G401.6 (cell line): ENCODE results near the gene ADARB1.
"Not testable (repeated sequence)": the region's sequence is repeated elsewhere in the genome, so short reads cannot be mapped to it uniquely, and the experiment has no call there.

Experiments used
- FAIRE-seq: peaks from 2 replicates; lab custom pipeline; 2012; peaks lifted over from hg19 to GRCh38; lab: Jason Lieb, UNC

Gene ADARB1

DNA sequence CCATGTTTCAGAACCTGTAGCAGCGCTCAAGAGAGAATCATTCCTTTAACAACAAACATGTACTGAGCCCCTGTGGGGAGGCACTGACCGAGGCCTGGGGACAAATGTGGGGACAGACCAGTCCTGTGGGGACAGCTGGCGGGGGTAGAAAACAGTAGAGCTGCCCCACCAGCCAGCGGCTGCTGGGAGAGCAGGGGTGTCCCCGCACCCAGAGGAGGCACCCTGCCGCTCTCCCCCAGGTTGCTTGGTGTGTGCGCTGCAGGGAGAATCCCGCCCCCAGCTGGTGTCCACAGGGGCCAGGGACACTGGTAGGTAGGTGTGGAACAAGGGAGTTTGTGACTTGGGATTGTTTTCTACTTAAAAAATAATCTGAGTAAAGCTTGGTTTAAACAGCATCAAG lies 62.1 kb downstream of the ADARB1 start:
- FAIRE-seq: no peak

DNA sequence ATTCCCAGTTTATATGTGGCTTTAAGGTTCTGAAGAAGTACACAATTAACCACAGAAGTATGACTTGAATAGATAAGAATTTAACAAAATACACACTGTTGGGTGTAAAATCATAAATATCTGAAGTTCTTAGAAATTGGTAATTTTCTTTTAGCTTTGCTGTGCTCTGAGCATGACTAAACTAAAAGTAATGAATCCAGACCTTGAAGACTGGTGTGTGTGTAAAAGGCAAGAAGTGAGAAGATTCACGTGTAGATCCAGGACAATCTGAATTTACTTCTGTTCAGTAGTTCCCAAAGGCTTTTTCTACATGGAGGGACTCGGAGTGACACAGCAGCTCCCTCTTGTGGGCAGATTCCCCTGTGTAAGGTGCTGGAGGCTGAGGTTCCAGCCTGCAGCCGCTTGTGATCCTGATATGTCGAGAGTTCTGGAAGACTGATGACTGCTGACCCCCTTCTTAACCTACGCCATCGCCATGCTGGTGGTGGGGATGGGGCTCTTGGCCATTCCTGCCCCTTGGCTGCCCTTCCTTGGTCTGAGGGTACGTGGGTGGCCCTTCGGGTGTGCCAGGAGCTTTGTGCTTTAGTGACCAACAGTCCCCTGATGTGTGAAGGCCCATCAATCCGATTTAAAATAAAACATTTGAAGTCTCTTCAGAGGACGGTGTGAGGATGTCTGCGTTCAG lies 62.7 kb downstream of the ADARB1 start:
- peak; percentile 90 for FAIRE-seq

DNA sequence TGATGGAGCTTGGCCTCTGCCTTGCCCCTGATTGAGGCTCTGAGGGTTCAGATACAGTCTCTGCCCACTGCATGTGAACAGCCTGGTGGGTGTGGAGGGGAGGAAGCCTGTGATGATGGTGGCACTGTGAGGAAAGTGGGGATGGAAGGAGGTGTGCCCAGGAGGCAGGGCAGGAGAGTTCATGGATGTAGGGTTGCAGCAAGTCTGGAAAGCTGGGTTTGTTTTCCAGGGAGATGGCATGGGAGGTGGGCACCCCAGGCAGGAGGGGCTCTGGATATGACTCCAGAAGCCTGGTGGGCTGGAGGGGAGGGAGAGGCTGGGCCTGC lies 63.2 kb downstream of the ADARB1 start:
- FAIRE-seq: no peak

DNA sequence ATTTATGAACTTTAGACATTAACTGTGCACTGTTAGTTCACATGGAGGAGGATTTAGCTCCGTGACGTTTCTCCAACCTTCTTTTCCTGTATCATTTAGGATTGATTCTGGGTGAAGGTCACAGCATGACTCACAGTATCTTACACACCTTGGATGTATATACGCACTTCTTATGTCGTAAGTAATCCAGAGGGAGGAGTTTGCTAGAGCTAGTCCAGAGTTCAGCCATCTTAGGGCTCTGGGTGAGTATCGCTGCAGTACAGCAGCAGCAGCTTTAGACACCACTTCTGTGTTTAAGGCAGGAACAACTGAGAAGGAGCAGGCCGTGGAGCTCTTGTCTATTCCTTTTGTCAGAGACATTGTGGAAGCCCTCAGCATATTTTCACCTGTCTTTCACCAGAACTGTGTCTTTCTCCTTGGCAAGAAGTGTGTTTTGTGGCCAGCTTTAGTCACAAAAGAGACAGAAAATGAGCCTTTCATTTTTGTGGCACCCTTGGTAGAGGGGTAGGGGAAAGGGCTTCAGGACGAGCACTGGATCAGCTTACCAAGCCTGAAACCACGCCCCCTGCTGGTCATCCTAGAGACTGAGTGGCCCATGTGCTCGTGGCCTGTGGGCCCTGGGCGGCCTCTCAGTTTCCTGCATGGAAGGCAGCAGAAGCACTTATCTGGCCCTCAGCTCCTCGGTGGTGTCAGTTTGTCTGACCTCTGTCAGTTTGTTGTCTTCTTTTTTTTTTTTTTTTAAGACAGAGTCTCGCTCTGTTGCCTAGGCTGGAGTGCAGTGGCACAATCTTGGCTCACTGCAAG lies 64.0 kb downstream of the ADARB1 start:
- FAIRE-seq: no peak

DNA sequence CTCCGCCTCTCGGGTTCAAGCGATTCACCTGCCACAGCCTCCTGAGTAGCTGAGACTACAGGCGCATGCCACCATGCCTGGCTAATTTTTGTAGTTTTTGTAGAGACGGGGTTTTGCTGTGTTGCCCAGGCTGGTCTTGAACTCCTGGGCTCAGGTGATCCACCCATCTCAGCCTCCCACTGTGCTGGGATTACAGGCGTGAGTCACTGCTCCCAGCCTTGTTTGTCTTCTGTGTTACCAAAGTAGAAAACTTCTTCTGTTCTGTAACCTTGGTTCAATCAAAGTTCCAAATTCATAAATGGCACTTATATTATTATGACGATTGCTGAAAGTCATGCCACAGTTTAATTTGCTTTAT lies 64.6 kb downstream of the ADARB1 start:
- FAIRE-seq: not testable (repeated sequence)

DNA sequence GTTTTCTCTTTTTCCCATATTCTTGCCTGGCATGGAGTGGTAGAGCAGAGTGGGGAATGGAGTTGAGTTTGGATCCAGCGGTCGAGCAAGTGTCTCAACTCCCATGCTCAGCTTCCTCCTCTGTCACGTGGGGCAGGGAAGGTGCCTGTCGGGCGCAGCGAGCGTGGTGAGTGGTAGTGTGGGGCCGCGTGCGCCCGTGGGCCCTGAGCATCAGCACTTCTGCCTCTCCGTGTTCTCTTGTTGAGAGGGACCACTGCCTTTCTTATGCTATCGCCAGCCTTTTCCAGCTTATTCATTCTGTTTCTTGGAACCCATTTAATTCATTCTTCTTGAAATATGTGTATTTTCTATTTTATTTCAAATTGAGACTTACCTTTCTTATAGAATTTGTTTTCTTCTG lies 65.1 kb downstream of the ADARB1 start:
- no peak for FAIRE-seq

DNA sequence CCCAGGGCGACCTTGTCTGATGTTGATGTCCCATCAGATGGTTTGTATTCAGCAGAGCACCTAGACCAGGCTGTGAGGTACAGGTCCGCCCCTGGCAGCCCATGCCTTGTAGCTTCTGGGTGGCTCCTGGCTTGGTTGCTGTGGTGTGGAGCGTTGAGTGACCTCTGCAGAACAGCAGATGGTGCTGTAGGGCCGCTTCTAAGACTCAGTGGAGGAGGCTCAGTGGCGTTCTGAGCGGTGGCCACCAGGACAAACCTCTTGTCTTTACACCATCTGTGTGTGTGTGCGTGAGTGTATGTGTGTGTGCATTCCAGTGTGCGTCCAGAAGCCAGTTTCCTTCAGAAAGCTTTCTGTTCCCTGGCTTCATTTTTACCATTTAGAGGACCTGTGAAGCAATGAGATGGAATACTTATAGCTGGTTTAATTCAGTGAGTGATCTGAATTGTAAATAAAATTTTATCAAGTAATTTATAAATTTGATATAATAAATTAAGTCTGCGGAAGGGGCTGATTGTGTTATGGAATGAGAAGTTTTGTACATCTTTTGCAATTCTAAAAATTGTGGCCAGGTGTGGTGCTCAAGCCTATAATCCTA lies 66.1 kb downstream of the ADARB1 start:
- peak; percentile 83 for FAIRE-seq

DNA sequence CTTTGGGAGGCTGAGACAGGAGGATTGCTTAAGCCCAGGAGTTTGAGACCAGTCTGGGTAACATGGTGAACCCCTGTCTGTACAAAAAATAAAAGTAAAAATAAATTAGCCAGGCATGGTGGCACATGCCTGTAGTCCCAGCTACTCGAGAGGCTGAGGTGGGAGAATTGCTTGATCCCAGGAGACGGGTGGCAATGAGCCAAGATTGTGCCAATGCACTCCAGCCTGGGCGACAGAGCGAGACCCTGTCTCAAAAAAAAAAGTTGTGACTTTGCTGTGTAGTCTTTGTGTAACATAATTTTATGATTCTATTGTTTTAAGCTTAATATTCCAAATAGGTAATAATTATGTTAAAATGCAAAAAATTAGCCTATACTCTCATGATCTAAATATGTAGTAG lies 66.6 kb downstream of the ADARB1 start:
- not testable (repeated sequence) for FAIRE-seq

DNA sequence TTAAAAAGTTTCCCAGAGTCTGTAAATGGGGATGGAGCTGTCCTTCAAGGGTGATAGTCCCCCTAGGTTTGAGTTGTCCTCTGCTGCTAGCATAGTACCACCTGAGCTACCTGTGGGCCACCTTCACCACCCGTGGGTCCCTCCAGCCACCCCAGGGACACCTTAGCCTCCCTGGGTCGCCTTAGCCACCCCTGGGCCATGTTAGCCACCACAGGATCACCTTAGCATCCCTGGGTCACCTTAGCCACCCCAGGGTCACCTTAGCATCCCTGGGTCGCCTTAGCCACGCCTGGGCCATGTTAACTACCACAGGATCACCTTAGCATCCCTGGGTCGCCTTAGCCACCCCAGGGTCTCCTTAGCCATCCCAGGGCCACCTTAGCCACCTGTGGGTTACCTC lies 67.1 kb downstream of the ADARB1 start:
- no peak for FAIRE-seq

DNA sequence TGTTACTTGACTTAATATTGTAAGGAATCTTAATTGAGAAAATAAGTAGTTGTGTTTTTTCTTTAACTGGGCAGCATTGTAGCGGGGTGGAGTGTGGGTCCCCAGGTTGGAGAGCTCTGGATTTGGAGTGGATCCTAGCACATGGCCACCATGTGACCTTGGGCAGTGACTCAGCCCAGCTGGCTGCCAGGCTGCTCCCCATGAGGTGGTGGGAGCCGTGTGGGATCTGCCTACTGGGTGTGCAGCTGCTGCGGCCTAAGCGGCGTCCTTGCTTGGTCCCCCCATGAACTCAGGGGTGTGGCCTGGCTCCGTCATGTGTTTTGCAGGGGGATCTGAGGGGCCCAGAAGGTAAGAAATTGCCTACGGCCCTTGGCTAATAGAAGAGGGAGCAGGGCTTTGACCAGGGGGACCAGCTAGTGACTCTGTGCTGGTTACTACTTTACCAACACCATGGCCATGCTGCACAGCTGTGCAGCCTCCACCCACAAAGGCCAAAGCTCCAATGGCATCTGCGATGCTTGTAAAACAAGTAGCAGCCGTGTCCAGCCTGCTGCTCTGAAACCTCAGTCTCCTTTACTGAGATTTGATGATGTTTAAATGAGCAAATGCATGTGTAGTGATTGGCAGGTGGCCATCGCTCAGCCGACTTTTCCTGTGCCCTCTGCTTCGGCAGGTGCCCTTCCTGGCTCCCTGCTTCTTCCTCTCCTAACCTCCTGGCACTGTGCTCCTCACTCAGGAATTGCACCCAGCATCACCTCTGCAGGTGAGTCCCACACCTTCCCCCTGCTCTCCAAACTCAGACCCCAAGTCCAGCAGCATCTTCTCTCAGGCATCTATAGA lies 68.3 kb downstream of the ADARB1 start:
- no peak for FAIRE-seq

DNA sequence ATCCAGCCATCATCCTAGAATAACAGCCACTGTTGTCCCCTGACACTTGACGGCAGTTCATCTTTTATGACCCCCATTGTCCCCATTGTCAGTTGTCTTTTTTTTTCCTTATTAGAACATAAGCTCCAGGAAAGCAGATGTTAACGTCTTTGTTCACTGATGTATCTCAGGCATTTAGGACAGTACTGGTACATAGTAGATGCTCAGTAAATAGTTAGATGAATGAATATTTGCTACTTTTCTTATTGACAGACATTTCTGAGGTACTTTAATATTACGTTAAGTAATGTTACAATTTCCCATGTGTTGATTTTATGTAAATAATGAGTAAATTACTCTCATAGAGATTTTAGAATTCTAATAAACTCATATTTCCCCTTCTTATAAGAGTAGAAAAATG lies 69.5 kb downstream of the ADARB1 start:
- FAIRE-seq: no peak

GRCh38 chr21:45145146-45145545 lies 70.8 kb downstream of the ADARB1 start:
- no peak for FAIRE-seq

GRCh38 chr21:45145846-45146245 lies 71.5 kb downstream of the ADARB1 start:
- FAIRE-seq: not testable (repeated sequence)

DNA sequence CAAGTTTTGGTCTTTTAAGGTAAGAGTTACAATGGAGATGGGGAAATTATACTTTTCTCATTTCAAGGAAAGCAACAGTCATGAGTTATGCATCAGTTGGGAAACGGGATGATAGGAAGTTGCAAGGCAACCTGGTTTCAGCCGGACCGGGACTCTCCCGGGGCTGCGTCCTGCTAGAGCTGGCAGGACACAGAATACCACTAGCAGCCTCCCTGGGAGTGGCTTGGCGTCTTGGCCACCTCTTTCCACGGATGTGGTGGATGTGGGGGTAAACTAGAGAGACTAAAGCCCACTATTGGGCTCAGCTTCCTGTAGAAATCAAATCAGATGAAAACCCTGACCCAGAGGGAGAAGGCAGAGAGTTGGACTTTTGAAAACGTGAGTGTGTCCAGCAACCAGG lies 71.9 kb downstream of the ADARB1 start:
- no peak for FAIRE-seq

DNA sequence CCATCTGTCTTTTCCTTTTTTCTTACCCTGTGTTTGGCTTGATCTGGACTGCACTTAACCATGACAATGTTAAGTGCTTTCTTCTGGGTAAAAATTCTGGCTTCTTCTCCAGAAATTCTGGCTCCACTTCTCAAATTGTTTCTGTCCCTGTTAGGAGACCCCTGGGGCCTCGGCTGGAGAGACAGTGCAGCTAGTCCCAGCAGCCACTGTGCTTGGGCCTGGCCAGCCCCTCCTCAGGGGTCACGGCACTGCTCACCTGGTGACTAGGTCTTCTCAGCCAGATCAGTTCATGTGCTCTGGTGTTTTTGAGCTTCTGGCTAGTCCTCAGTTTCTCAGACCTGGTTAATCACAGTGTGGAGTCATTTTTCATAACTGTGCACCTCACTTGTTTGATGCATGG lies 72.4 kb downstream of the ADARB1 start:
- no peak for FAIRE-seq

- no peak for FAIRE-seq
These were observed 73.3 kb downstream of the ADARB1 start for GRCh38 chr21:45147473-45148315.

GRCh38 chr21:45148316-45148990 lies 74.1 kb downstream of the ADARB1 start:
- FAIRE-seq: no peak

DNA sequence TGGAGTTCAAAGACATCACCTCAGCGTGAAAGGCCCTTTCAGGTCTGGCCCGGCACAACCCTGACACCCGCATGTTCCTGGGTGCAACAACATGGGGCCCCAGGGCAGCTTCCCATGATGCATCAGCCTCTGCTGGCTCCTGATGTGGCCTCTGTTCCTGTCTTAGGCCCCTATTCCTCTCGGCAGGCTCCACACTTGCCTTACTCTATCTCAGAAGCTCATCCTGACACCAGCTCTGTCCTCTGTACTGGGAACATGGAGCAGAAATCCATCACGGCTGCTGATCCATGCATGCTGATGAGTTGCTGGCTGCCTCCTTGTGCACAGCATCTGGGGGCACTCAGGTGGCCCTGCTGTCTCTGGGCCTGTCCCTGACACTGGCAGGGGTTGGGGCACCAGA lies 74.6 kb downstream of the ADARB1 start:
- no peak for FAIRE-seq

- FAIRE-seq: no peak
These were observed 76.3 kb downstream of the ADARB1 start for GRCh38 chr21:45150638-45151131.

GRCh38 chr21:45151445-45152160 lies 77.2 kb downstream of the ADARB1 start:
- no peak for FAIRE-seq
